ENCODE results near the gene SEC23B. TPM values are rescaled to one million over a fixed set of nuclear protein-coding genes. Genes with fewer than 3 reads are reported as not detected.

The SEC23B gene
- total and polyA plus RNA-seq, 2 of the 8 experiments (the other 6 are each of a cell fraction or from before 2014, with no cell fraction given) = 53.3 to 62.8 TPM

GRCh38 chr20:18545566-18545965 is 37.8 kb downstream of the SEC23B start (continued):
- no peak for TF ChIP-seq CBX5 (IDR thresholded peaks at IDR 0.05; ENCODE audit: low read depth, low read length)

Measured in H1 (cell line).